Stomach (tissue), 4 donors: ENCODE results near the gene ZSCAN2.

Source experiments
- CTCF ChIP-seq, 7 experiments: fragments of 450-650 bp in 4 of 7; fragments of 200-600 bp in 3 of 7; sonication (generic) in 3 of 7; IDR thresholded peaks; one replicate each; pipeline ENCODE4 v1.5.1; 2016 to 2019; ENCODE audit warnings: antibody characterized with exemption in 7 of 7, control low read depth in 2 of 7, mild to moderate bottlenecking in 1 of 7
- EP300 ChIP-seq: sonication (generic); formaldehyde crosslinking; IDR thresholded peaks from one replicate; pipeline ENCODE4 v1.6.1; 2017; ENCODE audit warnings: antibody characterized with exemption
- POLR2AphosphoS5 ChIP-seq, 3 donors: sonication (generic); formaldehyde crosslinking; IDR thresholded peaks; one replicate each; pipeline ENCODE4 v1.6.1; 2016; ENCODE audit warnings: antibody characterized with exemption in 3 of 3

GRCh38 chr15:84598250-84598649, 2.6 kb upstream of the ZSCAN2 start:
- TF ChIP-seq CTCF (IDR thresholded peaks at IDR 0.05) (no peak), EP300 (no peak), POLR2AphosphoS5 (IDR thresholded peaks at IDR 0.05) (no peak)
